IPS-11a (cell line): ENCODE measurements around the gene PAFAH1B1.
A peak's percentile ranks its signal among the peaks of the same experiment; 100 is the strongest.
"Not testable (repeated sequence)": the region's sequence is repeated elsewhere in the genome, so short reads cannot be mapped to it uniquely, and the experiment has no call there.

Experiments used
- H3K4me3 ChIP-seq: one replicate; pipeline ENCODE4 v1.5.1; 2013; ENCODE audit warnings: low read depth, low read length, control low read depth

Gene PAFAH1B1

DNA sequence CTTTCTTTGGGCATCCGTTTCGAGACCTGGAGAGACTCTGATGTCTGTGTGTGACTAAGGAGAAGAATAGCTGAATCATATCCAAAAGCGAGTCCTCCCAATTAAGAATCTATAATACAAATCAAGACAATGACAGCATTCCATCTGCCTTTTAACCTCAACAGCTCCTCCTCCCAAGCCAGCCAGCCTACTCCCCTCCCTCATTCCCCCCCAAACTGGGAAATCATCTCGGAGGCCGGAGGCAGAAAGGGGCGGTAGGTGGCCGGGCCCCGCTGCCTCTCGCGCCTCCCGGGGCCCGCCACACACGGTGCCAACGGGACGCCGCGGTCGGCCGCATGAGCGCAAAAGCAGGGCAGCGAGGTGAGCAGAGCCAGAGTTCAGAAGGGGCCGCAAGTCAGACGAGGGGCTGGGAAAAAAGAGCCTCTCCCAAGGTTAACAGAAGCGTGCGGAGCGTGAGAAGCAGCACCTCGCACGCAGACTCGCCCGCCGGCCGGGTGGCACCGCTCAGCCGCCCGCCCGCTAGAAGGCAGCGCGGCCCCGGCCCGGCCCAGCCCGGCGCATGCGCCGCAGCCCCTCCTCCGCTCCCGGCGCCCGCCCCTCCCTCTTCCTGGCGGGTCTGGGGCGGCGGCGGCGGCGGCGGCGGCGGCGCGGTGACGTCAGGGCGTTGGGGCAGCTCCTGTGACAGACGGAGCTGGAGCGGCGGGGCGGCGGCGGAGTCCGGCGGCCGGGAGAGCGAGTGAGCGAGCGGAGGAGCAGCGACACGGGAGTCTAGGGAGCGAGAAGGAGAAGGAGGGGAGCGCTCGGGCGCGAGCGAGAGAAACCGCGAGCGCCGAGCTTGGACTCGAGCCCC is at the start of gene PAFAH1B1:
Gene PAFAH1B1, plus strand, starts transcription at position 684 of the 850 bp plus-strand sequence. CDS start 44,635 bp downstream, outside the sequence.
- H3K4me3 ChIP-seq, result peak within 1 kb of the TSS; percentile 86

GRCh38 chr17:2545393-2545792 is 48.1 kb upstream of the PAFAH1B1 start:
- no peak overlapping the region for H3K4me3 ChIP-seq

DNA sequence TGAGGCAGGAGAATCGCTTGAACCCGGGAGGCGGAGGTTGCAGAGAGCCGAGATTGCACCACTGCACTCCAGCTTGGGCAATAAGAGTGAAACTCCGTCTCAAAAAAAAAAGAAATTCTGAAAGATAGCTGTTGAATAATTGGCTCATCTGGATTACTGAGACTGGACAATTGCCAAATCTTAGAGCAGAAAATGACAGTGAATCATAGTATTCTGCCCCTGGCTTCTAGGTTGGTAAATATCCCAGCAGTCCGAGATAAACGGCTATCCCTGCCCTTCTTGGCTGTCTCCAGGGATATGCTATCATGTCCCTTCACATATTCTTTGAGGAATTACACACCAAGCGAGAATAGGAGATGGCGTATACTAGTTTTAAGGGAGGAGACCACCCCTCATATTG is 46.3 kb upstream of the PAFAH1B1 start:
- no peak overlapping the region for H3K4me3 ChIP-seq

- not testable (repeated sequence) for H3K4me3 ChIP-seq
Observed at GRCh38 chr17:2548026-2548425, 45.4 kb upstream of the PAFAH1B1 start.

- no peak overlapping the region for H3K4me3 ChIP-seq
Observed at GRCh38 chr17:2549392-2550211, 43.9 kb upstream of the PAFAH1B1 start.

- H3K4me3 ChIP-seq, result no peak overlapping the region
Observed at GRCh38 chr17:2551493-2551892, 42.0 kb upstream of the PAFAH1B1 start.

GRCh38 chr17:2551928-2552327 is 41.5 kb upstream of the PAFAH1B1 start:
- no peak overlapping the region for H3K4me3 ChIP-seq

DNA sequence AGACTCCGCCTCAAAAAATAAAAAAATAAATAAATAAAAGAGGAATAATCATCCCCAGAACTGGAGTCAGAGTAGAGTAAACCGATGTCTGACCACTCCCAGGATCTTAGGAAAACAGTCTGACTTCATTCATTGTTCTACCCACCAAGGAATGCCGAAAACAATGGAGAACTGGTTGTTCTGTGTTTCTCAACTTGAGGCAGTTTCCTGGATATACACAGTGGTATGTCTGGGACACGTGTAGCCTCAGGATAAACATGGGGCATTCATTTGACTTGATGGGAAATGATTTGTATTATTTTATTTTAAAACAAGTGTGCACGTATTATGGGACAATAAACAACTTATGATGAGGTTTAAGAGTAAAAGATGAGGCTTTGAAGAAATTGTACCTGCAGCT is 32.8 kb upstream of the PAFAH1B1 start:
- H3K4me3 ChIP-seq, result no peak overlapping the region

DNA sequence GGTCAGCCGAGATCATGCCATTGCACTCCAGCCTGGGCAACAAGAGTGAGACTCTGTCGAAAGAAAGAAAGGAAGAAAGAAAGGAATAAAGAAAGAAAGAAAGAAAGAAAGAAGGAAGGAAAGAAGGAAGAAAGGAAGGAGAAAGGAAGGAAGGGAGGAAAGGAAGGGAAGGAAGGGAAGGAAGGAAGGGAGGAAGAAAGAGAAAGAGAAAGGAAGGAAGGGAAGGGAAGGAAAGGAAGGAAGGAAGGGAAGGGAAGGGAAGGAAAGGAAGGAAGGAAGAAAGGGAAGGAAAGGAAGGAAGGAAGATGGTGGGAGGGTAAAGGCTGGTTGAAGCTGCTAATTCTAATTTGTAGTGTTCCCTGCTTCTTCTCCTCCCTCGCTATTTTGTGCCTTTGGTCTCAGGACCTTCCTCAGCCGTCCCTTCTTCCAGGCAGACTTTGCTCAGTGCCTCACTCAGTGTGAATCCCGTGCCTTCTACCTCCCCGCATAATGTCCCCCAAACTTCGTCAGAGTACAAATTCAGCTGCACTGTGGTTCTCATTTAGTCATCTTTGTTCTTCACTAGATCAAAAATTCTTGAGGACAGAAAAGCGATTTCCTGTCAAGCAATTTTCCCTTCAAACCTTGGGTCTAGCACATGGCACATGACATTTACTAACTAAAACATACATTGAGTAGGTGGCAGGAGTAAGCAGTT is 31.1 kb upstream of the PAFAH1B1 start:
- H3K4me3 ChIP-seq, result no peak overlapping the region

- H3K4me3 ChIP-seq, result no peak overlapping the region
Observed at GRCh38 chr17:2563061-2563460, 30.4 kb upstream of the PAFAH1B1 start.

DNA sequence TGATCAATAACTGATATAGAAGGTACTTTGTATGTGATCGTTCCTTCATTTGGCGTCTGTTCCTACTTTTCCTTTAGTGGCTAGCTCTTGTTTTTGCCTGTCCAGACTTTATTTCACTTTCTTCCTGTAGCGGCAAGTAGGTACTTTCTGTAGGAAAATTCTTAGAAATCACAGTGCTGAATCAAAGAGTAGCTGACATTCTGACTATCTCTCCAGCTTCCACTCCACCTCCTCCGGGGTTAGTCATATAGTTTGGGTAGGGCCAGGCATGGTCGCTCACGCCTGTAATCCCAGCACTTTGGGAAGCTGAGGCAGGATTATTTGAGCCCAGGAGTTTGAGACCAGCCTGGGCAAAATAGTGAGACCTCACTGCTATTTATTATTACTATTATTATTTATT is 29.9 kb upstream of the PAFAH1B1 start:
- H3K4me3 ChIP-seq, result no peak overlapping the region

GRCh38 chr17:2564877-2565276 is 28.6 kb upstream of the PAFAH1B1 start:
- no peak overlapping the region for H3K4me3 ChIP-seq

GRCh38 chr17:2566056-2566455 is 27.4 kb upstream of the PAFAH1B1 start:
- no peak overlapping the region for H3K4me3 ChIP-seq

DNA sequence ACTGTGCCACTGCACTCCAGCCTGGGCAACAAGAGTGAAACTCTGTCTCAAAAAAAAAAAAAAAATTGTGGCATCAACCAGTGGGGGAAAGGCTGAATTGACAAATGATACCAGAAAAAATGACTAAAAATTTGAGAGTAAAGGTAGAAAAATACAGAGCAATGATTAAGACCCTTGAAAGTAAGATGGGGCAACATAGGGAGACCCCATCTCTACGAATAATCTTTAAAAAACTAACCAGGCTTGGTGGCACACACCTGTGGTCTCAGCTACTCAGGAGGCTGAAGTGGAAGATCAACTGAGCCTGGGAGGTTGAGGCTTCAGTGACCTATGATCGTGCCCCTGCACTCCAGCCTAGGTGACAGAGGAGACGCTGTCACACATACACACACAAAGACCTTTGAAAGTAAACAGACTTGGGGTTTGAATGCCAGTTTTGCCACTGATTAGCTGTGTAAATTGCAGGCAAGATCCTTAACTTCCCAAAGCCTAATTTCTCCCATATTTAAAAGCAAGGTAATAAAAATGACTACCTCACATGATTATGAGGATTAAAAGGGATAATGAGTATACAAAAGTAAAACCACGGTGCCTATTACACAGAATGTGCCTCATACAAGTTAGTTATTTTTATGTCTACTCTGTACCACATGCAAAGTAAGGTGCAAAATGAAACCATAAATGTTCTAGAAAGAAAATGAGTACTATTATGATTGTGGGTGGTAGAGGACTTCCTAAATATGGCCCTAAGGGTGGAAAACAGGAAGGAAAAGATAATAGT is 21.7 kb upstream of the PAFAH1B1 start:
- H3K4me3 ChIP-seq, result no peak overlapping the region

DNA sequence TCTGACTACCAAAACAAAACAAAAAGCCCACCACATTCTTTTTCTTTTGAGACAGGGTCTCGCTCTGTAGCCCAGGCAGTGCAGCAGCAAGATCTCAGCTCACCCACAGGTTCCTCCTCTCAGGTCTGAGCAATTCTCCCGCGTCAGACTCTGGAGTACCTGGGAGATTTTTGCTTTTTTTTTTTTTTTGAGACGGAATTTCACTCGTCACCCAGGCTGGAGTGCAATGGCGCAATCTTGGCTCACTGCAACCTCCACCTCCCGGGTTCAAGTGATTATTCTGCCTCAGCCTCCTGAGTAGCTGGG is 21.2 kb upstream of the PAFAH1B1 start:
- not testable (repeated sequence) for H3K4me3 ChIP-seq

GRCh38 chr17:2580151-2580550 is 13.3 kb upstream of the PAFAH1B1 start:
- H3K4me3 ChIP-seq, result no peak overlapping the region

DNA sequence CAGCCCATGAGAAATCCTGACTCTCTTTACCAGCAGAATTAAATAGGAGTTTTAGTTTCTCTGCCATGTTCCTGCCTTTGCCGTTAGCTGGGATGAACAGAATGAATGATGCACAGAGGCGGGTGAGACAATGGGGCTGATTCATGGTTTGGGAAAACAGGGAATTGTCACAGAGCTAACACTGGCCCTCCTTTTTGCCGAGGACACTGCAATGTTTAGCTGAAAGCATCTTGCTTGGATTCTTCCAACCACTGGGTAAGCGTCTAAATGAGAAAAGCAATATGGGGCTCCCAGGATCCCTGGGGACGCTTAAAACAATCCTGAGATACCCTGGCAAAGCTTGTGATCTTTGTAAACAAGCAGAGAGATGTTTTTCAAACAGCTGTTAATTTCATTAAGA is 12.8 kb upstream of the PAFAH1B1 start:
- H3K4me3 ChIP-seq, result no peak overlapping the region

DNA sequence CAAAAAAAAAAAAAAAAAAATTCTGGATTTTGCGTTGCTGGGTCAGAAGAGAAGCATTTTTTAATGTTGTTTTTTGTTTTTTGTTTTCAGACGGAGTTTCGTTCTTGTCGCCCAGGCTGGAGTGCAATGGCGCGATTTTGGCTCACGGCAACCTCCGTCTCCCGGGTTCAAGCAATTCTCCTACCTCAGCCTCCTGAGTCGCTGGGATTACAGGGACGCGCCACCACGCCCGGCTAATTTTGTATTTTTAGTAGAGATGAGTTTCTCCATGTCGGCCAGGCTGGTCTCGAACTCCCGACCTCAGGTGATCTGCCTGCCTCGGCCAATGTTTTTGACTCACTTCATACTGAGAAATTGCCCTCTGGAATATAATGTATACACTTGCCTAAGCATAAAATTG is 11.0 kb upstream of the PAFAH1B1 start:
- no peak overlapping the region for H3K4me3 ChIP-seq

DNA sequence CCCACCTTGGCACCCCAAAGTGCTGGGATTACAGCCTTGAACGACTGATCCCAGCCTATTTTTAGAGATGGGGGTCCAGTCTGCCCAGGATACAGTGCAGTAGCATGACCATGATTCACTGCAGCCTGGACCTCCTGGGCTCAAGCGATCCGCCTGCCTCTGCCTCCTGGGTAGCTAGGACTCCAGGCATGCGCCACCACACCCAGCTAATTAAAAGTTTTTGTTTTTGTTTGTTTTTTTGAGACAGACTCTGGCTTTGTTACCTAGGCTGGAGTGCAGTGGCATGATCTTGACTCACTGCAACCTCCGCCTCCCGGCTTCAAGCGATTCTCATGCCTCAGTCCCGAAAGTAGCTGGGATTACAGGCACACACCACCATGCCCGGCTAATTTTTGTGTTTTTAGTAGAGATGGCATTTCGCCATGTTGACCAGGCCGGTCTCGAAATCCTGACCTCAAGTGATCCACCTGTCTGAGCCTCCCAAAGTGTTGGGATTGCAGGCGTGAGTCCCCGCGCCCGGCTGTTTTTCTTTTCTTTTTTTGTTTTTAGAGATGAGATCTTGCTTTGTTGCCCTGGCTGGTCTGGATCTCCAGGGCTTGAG is 2.3 kb upstream of the PAFAH1B1 start:
- H3K4me3 ChIP-seq, result no peak overlapping the region
